Stimulated activated CD8-positive, alpha-beta memory T cell treated with anti-CD3 and anti-CD28 coated beads, Interleukin-7, amount 100 ng/mL, for 4 hours (primary cell): ENCODE measurements around the gene CNTNAP5.

Experiments used
- DNase-seq, 2 donors: peaks; one replicate each; pipeline ENCODE4 v3.0.0-alpha.2; 2020; ENCODE audit warnings: low read depth in 2 of 2

CNTNAP5 gene

GRCh38 chr2:124610141-124610540, 585.1 kb downstream of the CNTNAP5 start:
- DNase-seq, result no peak

GRCh38 chr2:124610866-124611265, 585.8 kb downstream of the CNTNAP5 start:
- DNase-seq, result no peak

DNA sequence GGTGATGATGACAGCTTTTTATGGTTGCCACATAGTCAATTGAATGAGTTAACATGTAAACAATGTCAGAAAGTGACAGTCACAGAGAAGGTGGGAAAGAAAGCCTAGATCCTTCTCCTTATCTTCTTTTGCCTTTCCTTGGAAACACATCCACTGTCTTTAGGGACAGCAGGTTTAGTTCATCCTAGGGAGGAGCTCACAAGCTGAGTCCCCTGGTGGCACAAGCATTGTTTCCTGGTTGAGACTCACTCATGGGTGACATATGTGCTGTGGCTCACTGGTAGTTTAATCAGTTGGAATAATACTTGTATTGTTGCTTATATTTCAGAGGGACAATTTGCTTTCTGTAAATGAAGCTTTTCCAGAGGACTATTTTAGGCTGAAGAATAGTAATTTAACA, 598.5 kb downstream of the CNTNAP5 start:
- no peak for DNase-seq

DNA sequence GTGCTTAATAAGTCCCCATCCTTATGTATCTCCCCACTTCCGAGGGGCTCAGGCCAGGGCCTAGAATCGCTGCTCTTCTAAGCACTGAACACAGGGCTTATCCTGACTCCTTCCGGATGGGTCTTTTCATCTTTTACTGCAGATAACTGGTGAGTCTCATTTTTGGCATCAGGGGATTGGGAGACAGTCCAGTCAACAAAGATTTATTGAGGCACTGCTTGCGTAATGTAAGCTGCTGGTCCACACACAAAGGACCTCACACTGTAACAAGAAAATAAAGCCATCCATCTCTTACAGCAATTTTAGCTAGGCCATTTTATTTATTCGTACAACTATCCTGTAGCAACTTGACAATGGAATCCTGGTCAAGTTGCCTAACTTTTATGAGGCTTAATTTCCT, 600.5 kb downstream of the CNTNAP5 start:
- DNase-seq, result no peak

GRCh38 chr2:124626993-124627392, 601.9 kb downstream of the CNTNAP5 start:
- no peak for DNase-seq

DNA sequence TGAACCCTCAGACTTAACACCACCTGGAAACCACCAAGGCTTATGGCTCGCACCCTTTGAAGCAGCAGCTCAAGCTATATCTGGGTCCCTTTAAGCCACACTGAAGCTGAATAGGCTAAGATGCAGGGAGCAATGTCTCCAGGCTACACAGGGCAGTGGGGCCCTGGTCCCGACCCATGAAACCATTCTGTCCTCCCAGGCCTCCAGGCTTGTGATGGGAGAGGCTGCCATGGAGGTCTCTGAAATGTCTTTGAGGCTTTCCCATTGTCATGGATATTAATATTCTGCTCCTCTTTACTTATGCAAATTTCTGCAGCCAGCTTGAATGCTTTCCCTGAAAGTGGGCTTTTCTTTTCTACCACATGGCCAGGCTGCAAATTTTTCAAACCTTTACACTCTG, 608.7 kb downstream of the CNTNAP5 start:
- no peak for DNase-seq

- DNase-seq, result no peak
Observed at GRCh38 chr2:124639524-124639923, 614.4 kb downstream of the CNTNAP5 start.

DNA sequence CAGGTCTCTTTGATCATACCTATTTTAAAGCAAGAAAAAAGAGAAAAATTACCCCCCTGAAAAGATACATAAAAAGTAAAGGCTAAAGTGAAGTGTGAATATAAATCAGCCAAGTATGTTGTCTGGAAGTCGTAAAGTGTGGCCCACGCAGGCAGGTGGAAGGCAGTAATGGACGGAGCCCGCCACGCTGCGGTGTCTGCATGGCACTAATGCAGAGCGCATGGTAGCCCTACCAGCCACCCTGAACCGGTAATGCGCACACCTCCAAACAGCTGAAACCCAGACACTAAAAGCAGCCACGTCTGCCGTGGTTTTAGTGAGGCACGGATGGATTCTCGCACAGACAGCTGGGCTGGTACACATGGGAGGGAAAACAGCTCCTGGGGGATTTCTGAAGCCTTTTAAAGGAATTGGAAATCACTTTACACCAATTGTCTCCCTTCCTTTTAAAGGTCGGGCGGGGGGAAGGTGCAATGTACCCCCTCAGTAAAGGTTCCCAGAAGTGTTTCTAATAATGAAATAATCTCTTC, 615.2 kb downstream of the CNTNAP5 start:
- no peak for DNase-seq

DNA sequence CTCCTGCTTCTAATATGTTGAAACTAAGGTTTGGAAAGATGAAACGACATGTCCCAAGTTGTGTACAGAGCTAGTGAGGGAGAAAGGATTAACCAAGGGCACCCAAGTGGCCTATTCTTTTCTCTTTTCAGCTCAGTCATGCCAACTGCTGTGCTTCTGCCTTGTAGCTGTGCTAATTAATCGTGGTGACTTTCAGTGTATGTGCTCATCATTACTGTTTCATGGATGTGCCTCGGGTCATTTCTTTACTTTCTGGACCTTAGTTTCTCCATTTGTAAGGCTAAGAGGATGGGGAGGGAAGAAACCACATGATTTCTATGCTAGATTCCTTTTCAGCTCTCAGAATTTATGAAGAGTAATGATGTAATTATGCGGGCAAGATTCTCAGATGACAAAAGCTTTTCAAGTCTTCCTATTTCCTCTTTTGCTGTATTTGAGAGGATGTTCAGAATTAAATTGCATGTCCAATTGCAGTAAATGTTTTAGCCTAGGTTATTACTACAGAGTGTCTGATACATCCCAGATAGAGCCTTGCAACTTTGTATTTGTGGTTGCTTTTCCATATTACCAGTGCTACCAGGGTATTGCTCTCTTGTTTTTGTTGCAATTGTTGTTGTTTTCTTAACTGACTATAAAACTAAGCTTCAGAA, 621.2 kb downstream of the CNTNAP5 start:
- no peak for DNase-seq

DNA sequence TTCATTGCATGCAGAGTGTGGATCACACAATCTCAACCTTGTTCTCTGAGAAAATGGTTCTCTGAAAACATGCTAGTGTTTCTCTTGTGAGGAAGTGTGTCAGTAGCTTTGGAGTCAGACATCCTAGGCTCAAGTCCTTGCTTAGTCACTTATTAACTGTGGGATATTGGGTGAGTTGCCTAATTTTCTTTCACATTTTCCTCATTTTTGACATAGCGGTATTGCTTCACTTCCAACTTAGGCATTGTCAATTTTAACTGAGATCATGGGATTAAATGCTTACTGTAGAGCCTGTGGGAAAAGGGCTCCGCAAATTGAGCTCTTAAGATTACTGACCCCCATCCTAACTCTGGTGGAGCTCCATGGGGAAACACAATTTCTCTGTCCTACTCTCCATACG, 622.2 kb downstream of the CNTNAP5 start:
- DNase-seq, result no peak

DNA sequence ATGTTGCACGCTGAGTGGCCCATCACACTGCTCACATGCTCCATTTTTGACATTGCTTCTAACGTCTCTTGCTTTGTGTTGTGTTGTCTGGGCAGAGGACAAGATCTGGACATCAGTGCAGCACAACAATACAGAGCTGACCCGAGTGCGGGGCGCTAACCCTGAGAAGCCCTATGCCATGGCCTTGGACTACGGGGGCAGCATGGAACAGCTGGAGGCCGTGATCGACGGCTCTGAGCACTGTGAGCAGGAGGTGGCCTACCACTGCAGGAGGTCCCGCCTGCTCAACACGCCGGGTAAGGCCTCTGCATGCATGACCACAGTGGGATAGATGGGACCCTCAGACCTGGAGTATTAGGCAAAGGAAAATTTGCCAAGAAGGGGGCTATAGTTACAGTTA, 622.6 kb downstream of the CNTNAP5 start:
- no peak for DNase-seq

- no peak for DNase-seq
Observed at GRCh38 chr2:124649001-124649400, 623.9 kb downstream of the CNTNAP5 start.

- no peak for DNase-seq
Observed at GRCh38 chr2:124652099-124652498, 627.0 kb downstream of the CNTNAP5 start.

- no peak for DNase-seq
Observed at GRCh38 chr2:124658373-124658772, 633.3 kb downstream of the CNTNAP5 start.

GRCh38 chr2:124661558-124661957, 636.5 kb downstream of the CNTNAP5 start:
- DNase-seq, result no peak

DNA sequence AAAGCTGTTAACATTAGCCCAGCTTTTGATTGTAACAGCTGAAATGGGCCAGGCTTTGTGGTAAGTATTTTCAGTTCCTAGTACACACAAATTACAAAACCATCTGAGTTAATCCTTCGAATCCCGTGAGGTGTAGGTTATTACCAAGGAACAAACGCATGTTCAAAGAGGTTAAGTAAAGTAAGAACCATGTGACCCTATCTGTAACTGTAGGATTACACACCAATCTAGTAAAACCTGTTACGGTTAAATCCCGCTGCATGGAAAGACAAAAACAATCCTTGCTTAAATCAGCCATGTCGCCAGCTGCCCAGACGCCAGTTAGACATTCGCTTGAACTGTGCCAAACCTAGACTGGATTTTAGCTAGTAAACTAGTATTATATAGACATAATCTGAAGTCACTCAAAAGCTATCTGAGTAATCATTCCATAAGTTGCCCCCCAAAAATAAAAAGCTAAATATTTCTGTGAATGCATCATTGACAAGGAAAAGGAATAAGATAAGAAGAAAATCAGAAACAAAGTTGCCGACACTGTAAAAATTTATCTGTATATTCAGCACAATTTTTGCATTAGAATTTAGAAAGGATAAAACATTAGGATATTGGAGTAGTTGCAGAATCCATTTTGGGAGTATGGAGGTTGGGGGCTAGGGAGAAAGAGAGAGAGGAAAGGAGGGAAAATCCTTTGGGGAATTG, 638.0 kb downstream of the CNTNAP5 start:
- no peak for DNase-seq

DNA sequence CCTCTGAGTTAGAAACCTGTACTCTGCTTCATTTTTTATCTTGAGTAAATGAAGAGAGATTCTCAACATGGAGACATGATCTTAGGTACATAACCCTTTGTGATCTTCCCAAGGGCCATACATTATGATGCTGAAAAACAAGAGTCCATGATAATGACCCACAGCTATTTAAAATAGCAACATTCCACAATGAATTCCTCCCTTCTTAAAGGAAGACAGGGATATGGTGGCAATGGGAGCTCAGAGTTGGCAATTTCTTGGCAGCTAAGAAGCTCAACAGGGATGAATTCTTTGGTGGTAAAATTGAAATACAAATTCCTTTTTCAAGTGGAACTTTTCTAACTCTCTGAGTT, 638.5 kb downstream of the CNTNAP5 start:
- no peak for DNase-seq

GRCh38 chr2:124664363-124664762, 639.3 kb downstream of the CNTNAP5 start:
- DNase-seq, result no peak

GRCh38 chr2:124666976-124667375, 641.9 kb downstream of the CNTNAP5 start:
- DNase-seq, result no peak

DNA sequence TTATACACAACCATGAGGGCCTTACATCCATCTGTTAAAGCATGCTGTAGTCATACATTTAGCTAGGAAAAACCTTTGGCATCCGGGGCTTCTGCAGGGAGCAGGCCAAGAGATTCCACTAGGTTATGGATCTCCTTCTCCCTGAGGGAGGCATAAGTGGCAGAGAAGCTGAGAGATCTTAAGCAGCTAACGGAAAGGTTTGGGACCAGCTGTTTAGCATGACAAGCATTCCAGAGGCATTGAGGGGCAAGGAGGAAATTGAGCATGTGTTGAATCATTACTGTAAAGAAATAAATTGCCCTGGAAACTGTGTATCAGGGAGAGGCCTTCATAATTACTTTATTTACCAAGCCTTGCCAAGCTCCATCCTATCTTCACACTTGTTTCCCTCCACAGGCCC, 643.1 kb downstream of the CNTNAP5 start:
- no peak for DNase-seq

GRCh38 chr2:124670187-124670586, 645.1 kb downstream of the CNTNAP5 start:
- DNase-seq, result no peak

DNA sequence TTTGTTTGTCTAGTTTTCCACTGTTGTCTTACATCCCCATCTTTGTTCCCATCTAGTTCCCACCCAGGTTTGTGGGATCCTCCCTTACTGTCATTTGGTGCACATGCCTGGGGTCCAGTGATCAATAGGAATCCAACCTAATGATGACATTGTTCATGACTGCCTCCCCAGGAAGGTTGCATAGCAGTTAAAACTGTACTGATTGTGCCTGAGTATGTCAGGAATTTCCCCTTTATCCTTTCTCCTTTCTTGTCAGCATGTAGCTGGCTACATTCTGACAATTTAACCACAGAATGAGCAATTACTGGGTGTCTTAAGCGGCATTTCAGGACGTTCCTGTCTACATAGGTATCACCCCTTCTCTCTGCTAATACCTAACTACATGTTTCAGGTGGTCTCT, 653.0 kb downstream of the CNTNAP5 start:
- DNase-seq, result no peak
